A549 (cell line): ENCODE data around the gene SERPINA4. TPM values are rescaled to one million over a fixed set of nuclear protein-coding genes. Genes with fewer than 3 reads are reported as not detected.

Experiments used
- ATAC-seq, 2 experiments: fragments of 200-7000 bp in 1 of 2; fragments of >200 bp in 1 of 2; cut with Nextera tagmentation in 1 of 2; cut with Tn5 transposase in 1 of 2; 3 replicates each; pipeline versions ENCODE4 v1.8.0 to v1.9.1; 2018 to 2020; ENCODE audit warnings: mild to moderate bottlenecking in 1 of 2, moderate library complexity in 1 of 2
- CTCF ChIA-PET: fragments of 300-600 bp; sonication (Branson Sonifier 250); formaldehyde crosslinking; extraction: SDS; loops from one replicate; lab custom pipeline; 2021; ENCODE audit warnings: antibody characterized with exemption, inconsistent platforms; lab: Yijun Ruan, JAX
- POLR2A ChIA-PET: fragments of 350-600 bp; formaldehyde crosslinking; extraction: SDS; loops from one replicate; lab custom pipeline; 2021; ENCODE audit warnings: antibody characterized with exemption, inconsistent platforms; lab: Yijun Ruan, JAX
- DNase-seq, 2 experiments: peaks; one replicate each; pipeline versions ENCODE4 v3.0.0 to v3.0.0-alpha.2; 2011 to 2016; ENCODE audit warnings: low read depth in 1 of 2, low spot score in 1 of 2
- FAIRE-seq: peaks from 2 replicates; lab custom pipeline; 2011; peaks lifted over from hg19 to GRCh38; lab: Jason Lieb, UNC
- H3K27ac ChIP-seq, 2 experiments: fragments of >200 bp; sonication (Bioruptor Twin); formaldehyde crosslinking; 3 replicates each; pipeline ENCODE4 v1.5.1; 2016 to 2017
- H3K4me1 ChIP-seq: fragments of >200 bp; sonication (Bioruptor Twin); formaldehyde crosslinking; 3 replicates; pipeline ENCODE4 v1.6.1; 2016
- H3K4me2 ChIP-seq: fragments of >200 bp; sonication (Bioruptor Twin); formaldehyde crosslinking; 3 replicates; pipeline ENCODE4 v1.6.1; 2016
- H3K4me3 ChIP-seq: fragments of >200 bp; sonication (Bioruptor Twin); formaldehyde crosslinking; 3 replicates; pipeline ENCODE4 v1.5.1; 2016
- H3K9me3 ChIP-seq: fragments of >200 bp; sonication (Bioruptor Twin); formaldehyde crosslinking; 3 replicates; pipeline ENCODE4 v1.6.1; 2016
- ATOH8 ChIP-seq: fragments of 250-450 bp; sonication (Bioruptor Pico); IDR thresholded peaks from 2 replicates; pipeline ENCODE4 v1.5.0; 2020; ENCODE audit warnings: low read depth, mild to moderate bottlenecking, moderate library complexity
- CTCF ChIP-seq: fragments of >200 bp; sonication (Bioruptor Twin); formaldehyde crosslinking; IDR thresholded peaks from 3 replicates; pipeline ENCODE4 v1.5.1; 2016
- EHF ChIP-seq: fragments of 250-450 bp; sonication (Bioruptor Pico); IDR thresholded peaks from 2 replicates; pipeline ENCODE4 v1.5.0; 2020; ENCODE audit warnings: mild to moderate bottlenecking
- ELK1 ChIP-seq: fragments of 150-350 bp; IDR thresholded peaks from 2 replicates; pipeline ENCODE4 v1.6.1; 2014; ENCODE audit warnings: low read depth, mild to moderate bottlenecking, low read length
- FOXS1 ChIP-seq: fragments of 250-450 bp; sonication (Bioruptor Pico); IDR thresholded peaks from 2 replicates; pipeline ENCODE4 v1.5.0; 2020; ENCODE audit warnings: mild to moderate bottlenecking, moderate library complexity
- HDAC2 ChIP-seq: fragments of 200-600 bp; sonication (generic); IDR thresholded peaks from 2 replicates; pipeline ENCODE4 v1.6.1; 2016
- HES2 ChIP-seq: fragments of >200 bp; sonication (Bioruptor Twin); formaldehyde crosslinking; IDR thresholded peaks from 2 replicates; pipeline ENCODE4 v1.6.1; 2016
- HMGXB4 ChIP-seq: fragments of 250-450 bp; sonication (Bioruptor Pico); IDR thresholded peaks from 2 replicates; pipeline ENCODE4 v1.5.0; 2021; ENCODE audit warnings: mild to moderate bottlenecking, moderate library complexity, borderline replicate concordance
- HOXB13 ChIP-seq: fragments of 250-450 bp; sonication (Bioruptor Pico); IDR thresholded peaks from 2 replicates; pipeline ENCODE4 v1.5.0; 2020; ENCODE audit warnings: low read depth, mild to moderate bottlenecking, moderate library complexity
- JUN ChIP-seq, 2 experiments: fragments of >200 bp; sonication (Bioruptor Twin); formaldehyde crosslinking; IDR thresholded peaks; 2 replicates in 1 of 2; 3 replicates in 1 of 2; pipeline ENCODE4 v1.6.1; 2016 to 2017
- KDM5A ChIP-seq: fragments of 200-600 bp; sonication (generic); IDR thresholded peaks from 2 replicates; pipeline ENCODE4 v1.6.1; 2016; ENCODE audit warnings: antibody characterized with exemption, mild to moderate bottlenecking
- MAFK ChIP-seq: fragments of 450-650 bp; IDR thresholded peaks from 2 replicates; pipeline ENCODE4 v1.6.1; 2014; ENCODE audit not compliant: partially characterized antibody
- MYC ChIP-seq: IDR thresholded peaks from 2 replicates; pipeline ENCODE4 v1.6.1; 2012; ENCODE audit warnings: mild to moderate bottlenecking, inconsistent platforms, low read length, improper control_type of control experiment, borderline replicate concordance
- PHF8 ChIP-seq: fragments of 200-600 bp; sonication (generic); IDR thresholded peaks from 2 replicates; pipeline ENCODE4 v1.6.1; 2016; ENCODE audit warnings: low read depth, mild to moderate bottlenecking, antibody characterized with exemption, moderate library complexity, borderline replicate concordance
- RARB ChIP-seq: fragments of 250-450 bp; sonication (Bioruptor Pico); IDR thresholded peaks from 2 replicates; pipeline ENCODE4 v1.8.0; 2021; ENCODE audit warnings: mild to moderate bottlenecking, moderate library complexity
- RNF2 ChIP-seq: fragments of 200-600 bp; sonication (generic); IDR thresholded peaks from 2 replicates; pipeline ENCODE4 v1.6.1; 2016; ENCODE audit warnings: low read depth, mild to moderate bottlenecking, antibody characterized with exemption, moderate library complexity, borderline replicate concordance
- SREBF2 ChIP-seq: fragments of 450-650 bp; IDR thresholded peaks from 2 replicates; pipeline ENCODE4 v1.6.1; 2014; ENCODE audit warnings: mild to moderate bottlenecking, moderate library complexity
- USF2 ChIP-seq: fragments of 450-650 bp; IDR thresholded peaks from 2 replicates; pipeline ENCODE4 v1.6.1; 2014; ENCODE audit warnings: antibody characterized with exemption
- ZC3H11A ChIP-seq: fragments of 450-650 bp; IDR thresholded peaks from 2 replicates; pipeline ENCODE4 v1.6.1; 2014; ENCODE audit warnings: antibody characterized with exemption, mild to moderate bottlenecking
- ZFP36 ChIP-seq: fragments of 450-650 bp; IDR thresholded peaks from 2 replicates; pipeline ENCODE4 v1.6.1; 2014; ENCODE audit warnings: borderline replicate concordance; ENCODE audit not compliant: partially characterized antibody
- WGBS: methylation state at CpG from one replicate; pipeline ENCODE4 v1.1.6; 2017; ENCODE audit errors: missing lambda C conversion rate; 5-methylcytosine and 5-hydroxymethylcytosine counted together
- polyA plus RNA-seq, 4 experiments: library from polyadenylated mRNA; depleted of rRNA in 3 of 4; stranded (reverse); fragments of >200 nt; fragmentation: RNase III in 1 of 4; extraction: RNeasy Plus Mini Kit Qiagen cat#74134 plus additional on column Dnase treatment in 1 of 4; gene quantifications; 2 replicates in 3 of 4; 3 replicates in 1 of 4; pipeline ENCODE4 v1.2.3, GENCODE V29; 2011 to 2017

SERPINA4 gene
- polyA plus RNA-seq, 2 of the 4 experiments (the other 2 are of a cell fraction) = 0.08 TPM; not detected in 1

- no peaks in the 10 kb centered on the region for H3K9me3 ChIP-seq
- ChIA-PET CTCF (interaction anchor here (1.0 to 9.3 kb wide), 3 partner anchors 12 to 131 kb away, joined by 3 to 70 read pairs (median 4); no protein-coding TSS in a partner anchor), POLR2A (no interaction called here)
- no peak overlapping the region for H3K4me2 ChIP-seq
- no peaks in the 10 kb centered on the region for H3K4me1 ChIP-seq
- TF ChIP-seq HDAC2 = no peak
- no peak for TF ChIP-seq EHF
- TF ChIP-seq CTCF = no peak
- TF ChIP-seq MYC = no peak
- no peak for TF ChIP-seq ZC3H11A
- no peak for TF ChIP-seq MAFK
- TF ChIP-seq HOXB13 (CRISPR knock-in tag) = no peak
- TF ChIP-seq ATOH8 (CRISPR knock-in tag) = no peak
- TF ChIP-seq ZFP36 = no peak
- no peak for TF ChIP-seq USF2
- DNase-seq (no peak), FAIRE-seq (no peak), ATAC-seq (no peak)
- H3K27ac ChIP-seq = no peak overlapping the region
- no peak overlapping the region for H3K4me3 ChIP-seq
These were observed 3.1 kb downstream of the SERPINA4 start for GRCh38 chr14:94564381-94564780.

GRCh38 chr14:94568186-94568585 is 6.9 kb downstream of the SERPINA4 start:
- FAIRE-seq = no peak
- whole genome bisulfite sequencing = 46% methylated on average over 7 of the region's 9 CpGs
- Histone ChIP-seq H3K9me3 (no peaks in the 10 kb centered on the region), H3K4me2 (no peak overlapping the region), H3K27ac (no peak overlapping the region), H3K4me1 (no peaks in the 10 kb centered on the region), H3K4me3 (no peak overlapping the region)
- no peak for ATAC-seq
- CTCF ChIA-PET = interaction anchor here (0.7 to 3.7 kb wide), 5 partner anchors 18 to 849 kb away, joined by 3 to 20 read pairs (median 3); no protein-coding TSS in a partner anchor
- POLR2A ChIA-PET = no interaction called here
- TF ChIP-seq RARB (CRISPR knock-in tag) = no peak
- TF ChIP-seq ELK1 = no peak
- TF ChIP-seq SREBF2 = no peak
- no peak for TF ChIP-seq PHF8
- TF ChIP-seq HMGXB4 (CRISPR knock-in tag) = no peak
- no peak for TF ChIP-seq JUN (IDR thresholded peaks at IDR 0.05)
- no peak for TF ChIP-seq ATOH8 (CRISPR knock-in tag)
- TF ChIP-seq ZFP36 = no peak
- no peak for TF ChIP-seq FOXS1 (CRISPR knock-in tag)
- no peak for TF ChIP-seq HES2
- no peak for TF ChIP-seq KDM5A
- no peak for TF ChIP-seq RNF2
- DNase-seq = no peak
